ENCODE measurements around the gene DNTT.

GRCh38 chr10:96311180-96311715, 7.0 kb downstream of the DNTT start:
- no peak for TF ChIP-seq JUNB (IDR thresholded peaks at IDR 0.05)
- no peak for TF ChIP-seq CTCF (IDR thresholded peaks at IDR 0.05)
- TF ChIP-seq CBX8 (IDR thresholded peaks at IDR 0.05) = no peak
- no peak for TF ChIP-seq EP300 (IDR thresholded peaks at IDR 0.05)
- no peak for TF ChIP-seq RFX5 (IDR thresholded peaks at IDR 0.05)
- TF ChIP-seq CHD4 (IDR thresholded peaks at IDR 0.05; ENCODE audit: borderline replicate concordance) = no peak
- no peak for TF ChIP-seq CHD2 (IDR thresholded peaks at IDR 0.05; ENCODE audit: low read length, partially characterized antibody)
- TF ChIP-seq, protein P1, sequence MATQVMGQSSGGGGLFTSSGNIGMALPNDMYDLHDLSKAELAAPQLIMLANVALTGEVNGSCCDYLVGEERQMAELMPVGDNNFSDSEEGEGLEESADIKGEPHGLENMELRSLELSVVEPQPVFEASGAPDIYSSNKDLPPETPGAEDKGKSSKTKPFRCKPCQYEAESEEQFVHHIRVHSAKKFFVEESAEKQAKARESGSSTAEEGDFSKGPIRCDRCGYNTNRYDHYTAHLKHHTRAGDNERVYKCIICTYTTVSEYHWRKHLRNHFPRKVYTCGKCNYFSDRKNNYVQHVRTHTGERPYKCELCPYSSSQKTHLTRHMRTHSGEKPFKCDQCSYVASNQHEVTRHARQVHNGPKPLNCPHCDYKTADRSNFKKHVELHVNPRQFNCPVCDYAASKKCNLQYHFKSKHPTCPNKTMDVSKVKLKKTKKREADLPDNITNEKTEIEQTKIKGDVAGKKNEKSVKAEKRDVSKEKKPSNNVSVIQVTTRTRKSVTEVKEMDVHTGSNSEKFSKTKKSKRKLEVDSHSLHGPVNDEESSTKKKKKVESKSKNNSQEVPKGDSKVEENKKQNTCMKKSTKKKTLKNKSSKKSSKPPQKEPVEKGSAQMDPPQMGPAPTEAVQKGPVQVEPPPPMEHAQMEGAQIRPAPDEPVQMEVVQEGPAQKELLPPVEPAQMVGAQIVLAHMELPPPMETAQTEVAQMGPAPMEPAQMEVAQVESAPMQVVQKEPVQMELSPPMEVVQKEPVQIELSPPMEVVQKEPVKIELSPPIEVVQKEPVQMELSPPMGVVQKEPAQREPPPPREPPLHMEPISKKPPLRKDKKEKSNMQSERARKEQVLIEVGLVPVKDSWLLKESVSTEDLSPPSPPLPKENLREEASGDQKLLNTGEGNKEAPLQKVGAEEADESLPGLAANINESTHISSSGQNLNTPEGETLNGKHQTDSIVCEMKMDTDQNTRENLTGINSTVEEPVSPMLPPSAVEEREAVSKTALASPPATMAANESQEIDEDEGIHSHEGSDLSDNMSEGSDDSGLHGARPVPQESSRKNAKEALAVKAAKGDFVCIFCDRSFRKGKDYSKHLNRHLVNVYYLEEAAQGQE (IDR thresholded peaks at IDR 0.05) = no peak
- TF ChIP-seq POLR2A (IDR thresholded peaks at IDR 0.05; ENCODE audit: low read length) = no peak
- no peak for TF ChIP-seq MAFK (IDR thresholded peaks at IDR 0.05; ENCODE audit: partially characterized antibody)

Measured in A549 (cell line).